C4-2B (cell line): Measurements from ENCODE around the gene ELMO3.

ENCODE experiments used
- H3K27ac ChIP-seq: fragments of 450-650 bp; 2 replicates; pipeline ENCODE4 v1.5.1; 2017
- CTCF ChIP-seq: fragments of 450-650 bp; conservative IDR thresholded peaks from 2 replicates; pipeline ENCODE4 v1.5.1; 2017; ENCODE audit warnings: mild to moderate bottlenecking
- ZFX ChIP-seq: fragments of 450-650 bp; IDR thresholded peaks from 2 replicates; pipeline ENCODE4 v1.6.1; 2017

ELMO3 gene

GRCh38 chr16:67184995-67185650 lies 13.8 kb upstream of the ELMO3 start:
- peak overlapping the region; percentile 91 for H3K27ac ChIP-seq
- TF ChIP-seq ZFX: no peak
- peak; percentile 75 for TF ChIP-seq CTCF

GRCh38 chr16:67185651-67186134 lies 13.2 kb upstream of the ELMO3 start:
- H3K27ac ChIP-seq: no peak overlapping the region
- TF ChIP-seq CTCF (no peak; the same call in 1 of the 2 replicates), ZFX (no peak)

- H3K27ac ChIP-seq: no peak overlapping the region
- TF ChIP-seq CTCF: no peak
- TF ChIP-seq ZFX: no peak
Observed at GRCh38 chr16:67186550-67186950, 12.4 kb upstream of the ELMO3 start.

- TF ChIP-seq CTCF (no peak), ZFX (no peak)
- no peak overlapping the region for H3K27ac ChIP-seq
Observed at GRCh38 chr16:67187175-67187890, 11.6 kb upstream of the ELMO3 start.

GRCh38 chr16:67188323-67188722 lies 10.6 kb upstream of the ELMO3 start:
- H3K27ac ChIP-seq: no peak overlapping the region
- TF ChIP-seq CTCF: no peak
- no peak for TF ChIP-seq ZFX

- TF ChIP-seq ZFX: no peak
- no peak for TF ChIP-seq CTCF
- no peak overlapping the region for H3K27ac ChIP-seq
Observed at GRCh38 chr16:67188798-67189197, 10.1 kb upstream of the ELMO3 start.

GRCh38 chr16:67190041-67190440 lies 8.9 kb upstream of the ELMO3 start, which contains the start of gene EXOC3L1:
Gene EXOC3L1 (minus strand): TSS chr16:67190136. CDS start chr16:67189676, 460 bp downstream.
- no peak for TF ChIP-seq ZFX
- no peak for TF ChIP-seq CTCF
- H3K27ac ChIP-seq: no peak within 1 kb of the TSS
